Activated naive CD4-positive, alpha-beta T cell treated with anti-CD3 and anti-CD28 coated beads, Interleukin-2, amount 50 U/mL, for 16 hours (primary cell): ENCODE results near the gene CCM2L.

ENCODE experiments used
- DNase-seq: peaks from one replicate; pipeline ENCODE4 v3.0.0-alpha.2; 2020

The CCM2L gene

GRCh38 chr20:32062776-32063170 lies 52.5 kb downstream of the CCM2L start:
- no peak for DNase-seq

DNA sequence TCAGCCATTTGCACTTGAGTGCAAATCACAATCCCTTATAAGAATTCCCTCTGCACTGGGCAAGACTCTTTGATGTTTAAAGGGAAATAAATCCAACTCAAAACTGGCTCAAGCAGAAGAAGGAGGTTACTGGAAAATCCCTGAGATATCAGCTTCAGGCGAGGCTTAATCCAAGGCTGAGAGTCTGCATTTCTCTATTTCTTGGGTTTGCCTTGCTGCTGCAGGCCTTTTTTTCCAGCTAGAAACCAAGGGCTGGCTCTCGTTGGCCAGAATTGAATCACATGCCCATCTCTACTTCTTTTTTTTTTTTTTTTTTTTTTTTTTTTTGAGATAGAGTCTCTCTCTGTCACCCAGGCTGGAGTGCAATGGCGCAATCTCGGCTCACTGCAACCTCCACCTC lies 53.5 kb downstream of the CCM2L start:
- DNase-seq: no peak

GRCh38 chr20:32064667-32065066 lies 54.4 kb downstream of the CCM2L start:
- no peak for DNase-seq

- DNase-seq: no peak
These were observed 57.1 kb downstream of the CCM2L start for GRCh38 chr20:32067234-32067821.

DNA sequence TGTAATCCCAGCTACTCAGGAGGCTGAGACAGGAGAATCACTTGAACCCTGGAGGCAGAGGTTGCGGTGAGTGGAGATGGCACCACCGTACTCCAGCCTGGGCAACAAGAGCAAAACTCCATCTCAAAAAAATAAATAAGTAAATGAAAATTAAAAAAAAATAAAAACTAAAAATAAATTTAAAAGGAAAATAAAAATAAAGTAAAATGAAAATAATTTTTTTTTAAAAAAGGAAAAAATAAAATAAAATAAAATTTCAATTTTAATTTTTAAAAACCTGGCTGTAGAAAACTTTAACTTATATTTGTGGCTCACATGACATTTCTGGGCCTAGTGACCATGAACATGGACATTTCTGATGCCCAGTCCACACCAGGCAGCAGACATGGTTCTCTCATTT lies 57.9 kb downstream of the CCM2L start:
- no peak for DNase-seq

GRCh38 chr20:32069711-32070110 lies 59.5 kb downstream of the CCM2L start:
- no peak for DNase-seq

DNA sequence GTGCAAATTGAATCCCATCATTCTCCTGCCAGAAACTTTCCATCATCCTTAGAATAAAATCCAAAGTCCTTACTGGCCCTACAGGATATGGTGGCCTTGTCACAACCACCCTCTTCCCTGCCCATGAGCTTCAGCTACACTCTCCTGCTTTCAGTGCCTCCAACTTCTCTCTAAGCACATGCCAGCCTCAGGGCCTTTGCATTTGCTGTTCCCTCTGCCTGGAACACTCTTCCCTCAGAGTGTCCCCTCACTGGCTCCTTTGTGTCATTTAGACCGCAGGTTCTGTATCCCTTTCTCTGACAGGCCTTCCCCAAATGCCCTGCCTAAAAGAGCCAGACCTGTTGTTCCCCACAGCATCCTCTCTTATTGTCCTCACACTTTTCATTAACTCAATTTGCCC lies 60.0 kb downstream of the CCM2L start:
- DNase-seq: no peak

DNA sequence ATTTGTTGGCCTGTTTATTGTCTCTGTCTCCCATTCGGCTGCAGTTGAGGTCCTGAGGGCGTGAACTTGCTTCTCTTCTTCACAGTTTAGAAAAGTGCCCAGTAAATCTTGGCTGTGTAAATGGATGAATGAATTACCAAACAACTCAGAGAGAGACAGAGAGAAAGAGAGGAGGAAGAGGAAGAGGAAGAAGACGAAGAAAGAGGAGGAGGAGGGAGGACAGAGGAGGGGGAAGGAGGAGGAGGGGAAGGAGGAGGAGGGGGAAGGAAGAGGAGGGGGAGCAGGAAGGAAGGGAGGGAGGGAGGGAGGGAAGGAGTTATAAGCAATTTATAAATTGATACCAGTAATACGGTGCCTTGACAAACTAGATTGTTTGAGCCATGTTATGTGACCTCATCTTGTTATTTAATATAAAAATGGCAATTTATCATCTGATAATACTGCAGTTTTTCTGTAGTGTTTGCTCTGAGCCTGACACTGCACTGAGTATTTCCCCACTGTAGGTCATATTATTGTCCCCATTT lies 60.5 kb downstream of the CCM2L start:
- no peak for DNase-seq

DNA sequence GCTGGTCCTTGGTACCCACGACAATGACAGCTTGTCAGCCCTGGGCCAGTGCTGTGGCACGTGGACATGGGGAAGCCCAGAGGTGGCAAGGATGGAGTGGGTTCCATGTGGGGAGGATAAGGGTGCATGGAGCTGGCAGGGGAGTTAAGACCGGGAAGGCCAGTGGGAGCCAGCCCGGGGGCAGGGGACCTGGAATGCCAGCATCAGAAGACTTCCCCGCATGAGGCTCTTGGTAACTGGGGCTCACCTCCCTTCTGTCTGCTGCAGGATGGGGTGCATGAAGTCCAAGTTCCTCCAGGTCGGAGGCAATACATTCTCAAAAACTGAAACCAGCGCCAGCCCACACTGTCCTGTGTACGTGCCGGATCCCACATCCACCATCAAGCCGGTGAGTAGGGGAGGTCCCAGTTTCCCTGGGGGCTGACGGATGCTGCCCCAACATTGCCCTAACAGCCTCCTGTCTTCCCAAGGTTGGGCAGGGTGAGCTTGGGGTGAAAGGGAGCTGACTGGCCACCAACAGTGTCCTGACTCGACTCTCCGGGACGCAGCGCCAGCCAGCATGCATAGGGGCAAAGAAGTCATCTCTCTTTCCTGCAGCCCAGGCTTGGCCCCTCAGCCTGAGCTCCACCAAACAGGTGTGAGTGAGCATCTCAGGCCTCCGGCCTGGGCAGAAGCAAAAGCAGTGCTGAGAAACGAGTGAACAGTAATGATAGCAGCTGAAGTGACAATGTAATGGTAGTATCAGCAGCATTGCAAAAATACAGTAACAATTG lies 61.3 kb downstream of the CCM2L start:
- no peak for DNase-seq

- DNase-seq: no peak
These were observed 62.0 kb downstream of the CCM2L start for GRCh38 chr20:32072168-32072750.

DNA sequence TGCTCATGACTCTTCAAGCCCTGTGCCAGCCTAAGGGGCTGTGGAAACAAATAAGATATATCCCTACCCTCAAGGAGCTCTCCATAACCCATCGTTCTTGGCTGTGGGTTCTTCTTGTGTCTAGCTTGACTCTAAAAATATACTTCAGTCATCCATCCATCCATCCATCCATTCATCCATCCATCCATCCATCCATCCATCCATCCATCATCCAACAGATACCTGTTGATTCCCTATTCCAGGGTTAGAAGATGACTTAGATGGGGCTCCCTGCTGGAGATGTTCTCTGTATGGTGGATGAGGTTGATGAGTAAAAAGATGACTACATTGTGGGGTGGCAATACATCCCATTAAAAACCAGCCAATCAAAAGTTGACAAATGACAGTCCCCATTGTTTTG lies 65.3 kb downstream of the CCM2L start:
- DNase-seq: no peak

DNA sequence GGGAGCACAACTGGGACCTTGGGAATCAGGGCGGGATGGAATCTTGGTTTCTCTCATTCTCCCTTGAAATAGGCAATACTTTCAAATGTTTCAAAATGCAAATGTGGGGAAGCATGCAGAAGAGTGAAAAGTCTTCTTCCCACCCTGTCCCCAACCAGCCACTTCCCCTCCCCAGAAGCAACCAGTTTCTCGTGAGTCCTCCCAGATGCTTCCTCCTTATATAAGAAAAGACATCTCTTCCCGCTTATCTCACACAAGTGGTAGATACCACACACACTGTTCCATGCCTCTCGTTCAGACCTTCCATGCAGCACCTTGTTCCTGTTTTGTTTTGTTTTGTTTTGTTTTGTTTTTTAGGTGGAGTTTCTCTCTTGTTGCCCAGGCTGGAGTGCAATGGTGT lies 67.0 kb downstream of the CCM2L start:
- DNase-seq: no peak

DNA sequence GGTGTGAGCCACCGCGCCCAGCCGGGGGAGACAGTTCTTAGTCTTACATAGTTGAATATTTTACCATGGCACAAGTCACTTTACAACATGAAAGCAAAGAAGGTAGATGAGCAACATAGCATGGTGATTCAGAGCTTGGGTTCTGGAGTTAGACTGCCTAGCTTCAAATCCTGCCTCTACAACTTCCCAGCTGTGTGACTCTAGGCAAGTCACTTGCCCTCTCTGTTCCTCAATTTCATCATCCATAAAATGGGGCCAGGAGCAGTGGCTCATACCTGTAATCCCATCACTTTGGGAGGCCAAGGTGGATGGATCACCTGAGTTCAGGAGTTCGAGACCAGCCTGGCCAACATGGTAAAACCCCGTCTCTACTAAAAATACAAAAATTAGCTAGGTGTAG lies 68.1 kb downstream of the CCM2L start:
- no peak for DNase-seq

DNA sequence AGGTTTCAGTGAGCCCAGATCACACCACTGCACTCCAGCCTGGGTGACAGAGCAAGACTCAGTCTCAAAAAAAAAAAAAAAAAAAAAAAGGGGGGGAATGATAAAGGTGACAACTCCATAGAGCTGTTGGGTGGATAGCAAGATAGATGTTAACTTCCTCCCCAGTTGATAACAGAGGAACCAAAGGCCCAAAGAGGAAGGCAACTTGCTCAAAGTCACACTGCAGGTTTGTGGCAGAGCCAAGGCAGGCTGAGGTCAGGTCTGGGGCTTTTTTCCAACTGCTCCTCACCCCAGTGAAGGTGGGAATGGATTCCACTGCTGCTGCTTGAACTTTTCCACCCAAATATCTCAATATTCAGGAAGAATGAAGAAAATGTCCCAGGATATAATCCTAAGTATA lies 68.6 kb downstream of the CCM2L start:
- no peak for DNase-seq

DNA sequence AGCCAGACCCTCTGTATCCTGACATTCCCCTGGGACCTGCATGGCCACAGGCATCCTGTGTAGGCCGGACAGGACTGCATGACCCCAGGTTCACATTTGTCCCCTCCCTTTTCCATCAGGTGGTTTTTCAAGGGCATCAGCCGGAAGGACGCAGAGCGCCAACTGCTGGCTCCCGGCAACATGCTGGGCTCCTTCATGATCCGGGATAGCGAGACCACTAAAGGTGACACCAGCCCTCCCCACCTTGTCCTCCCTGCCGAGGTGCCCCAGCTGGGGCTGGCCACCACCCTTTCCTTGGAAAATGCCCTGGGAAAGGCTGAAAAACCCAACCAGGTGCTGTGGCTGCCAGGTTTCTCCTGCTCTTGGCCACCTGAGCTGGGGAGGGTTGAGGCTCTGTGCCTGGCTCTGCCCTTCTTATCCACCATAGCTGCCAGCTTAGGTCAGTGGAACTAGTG lies 69.4 kb downstream of the CCM2L start:
- DNase-seq: no peak

- DNase-seq: no peak
These were observed 70.5 kb downstream of the CCM2L start for GRCh38 chr20:32080783-32081182.
